HG02759 (cell line): ENCODE measurements around the gene CBFA2T3.

Source experiments
- ATAC-seq: cut with Tn5 transposase; IDR thresholded peaks from one replicate; pipeline ENCODE4 v1.9.1; 2021; ENCODE audit warnings: mild to moderate bottlenecking, moderate library complexity; ENCODE audit not compliant: unreplicated experiment

Gene CBFA2T3

GRCh38 chr16:88826070-88826840 is 150.8 kb downstream of the CBFA2T3 start:
- ATAC-seq = no peak

- no peak for ATAC-seq
These were observed 151.9 kb downstream of the CBFA2T3 start for GRCh38 chr16:88825146-88825545.
